ENCODE data around the gene NFATC2.

GRCh38 chr20:51342510-51343236 is 199.8 kb downstream of the NFATC2 start:
- TF ChIP-seq POLR2AphosphoS5 (IDR thresholded peaks at IDR 0.05), result no peak
- no peak for TF ChIP-seq CTCF (IDR thresholded peaks at IDR 0.05)
- TF ChIP-seq POLR2A (IDR thresholded peaks at IDR 0.05), result no peak

All from breast epithelium (tissue), 3 donors.